ENCODE results near the gene C11orf87. TPM values are rescaled to one million over a fixed set of nuclear protein-coding genes. Genes with fewer than 3 reads are reported as not detected.
A peak's percentile ranks its signal among the peaks of the same experiment; 100 is the strongest.

The C11orf87 gene
- total RNA-seq, 1 experiment from 2014 or later: not detected

DNA sequence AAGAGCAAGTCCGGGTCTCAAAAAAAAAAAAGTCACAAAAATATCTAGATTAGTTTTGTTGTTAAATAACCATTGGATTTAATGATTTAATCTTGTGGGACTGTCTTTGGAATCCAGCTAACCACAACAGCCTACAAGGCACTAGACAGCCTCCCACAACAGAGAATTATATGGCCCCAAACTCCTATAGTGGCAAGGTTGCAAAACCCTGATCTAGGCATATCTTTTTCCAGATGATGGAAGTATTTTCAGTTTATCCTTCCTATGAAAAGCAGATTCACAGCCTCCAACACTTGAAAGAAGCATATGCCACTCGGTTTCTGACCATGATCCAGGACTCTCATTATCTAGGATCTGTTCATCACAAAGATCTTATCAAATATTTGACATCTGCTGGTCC is 5.4 kb upstream of the C11orf87 start:
- no TSS peak for BruUV-seq (replicated peaks)
- no peaks in the 10 kb centered on the region for H3K36me3 Mint-ChIP-seq (ENCODE audit: insufficient read depth, unreplicated experiment)
- peaks cover 5% of the 10 kb centered on the region for H3K4me1 Mint-ChIP-seq (ENCODE audit: insufficient read depth, unreplicated experiment)
- H3K27me3 Mint-ChIP-seq (ENCODE audit: insufficient read depth, unreplicated experiment): peaks cover 9% of the 10 kb centered on the region
- DNase-seq (ENCODE audit: unreplicated experiment): no peak
- no peak overlapping the region for H3K27ac Mint-ChIP-seq (ENCODE audit: low read depth, unreplicated experiment)
- TF ChIP-seq, protein P1, sequence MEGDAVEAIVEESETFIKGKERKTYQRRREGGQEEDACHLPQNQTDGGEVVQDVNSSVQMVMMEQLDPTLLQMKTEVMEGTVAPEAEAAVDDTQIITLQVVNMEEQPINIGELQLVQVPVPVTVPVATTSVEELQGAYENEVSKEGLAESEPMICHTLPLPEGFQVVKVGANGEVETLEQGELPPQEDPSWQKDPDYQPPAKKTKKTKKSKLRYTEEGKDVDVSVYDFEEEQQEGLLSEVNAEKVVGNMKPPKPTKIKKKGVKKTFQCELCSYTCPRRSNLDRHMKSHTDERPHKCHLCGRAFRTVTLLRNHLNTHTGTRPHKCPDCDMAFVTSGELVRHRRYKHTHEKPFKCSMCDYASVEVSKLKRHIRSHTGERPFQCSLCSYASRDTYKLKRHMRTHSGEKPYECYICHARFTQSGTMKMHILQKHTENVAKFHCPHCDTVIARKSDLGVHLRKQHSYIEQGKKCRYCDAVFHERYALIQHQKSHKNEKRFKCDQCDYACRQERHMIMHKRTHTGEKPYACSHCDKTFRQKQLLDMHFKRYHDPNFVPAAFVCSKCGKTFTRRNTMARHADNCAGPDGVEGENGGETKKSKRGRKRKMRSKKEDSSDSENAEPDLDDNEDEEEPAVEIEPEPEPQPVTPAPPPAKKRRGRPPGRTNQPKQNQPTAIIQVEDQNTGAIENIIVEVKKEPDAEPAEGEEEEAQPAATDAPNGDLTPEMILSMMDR (IDR thresholded peaks at IDR 0.05; ENCODE audit: unreplicated experiment): no peak
- no peak overlapping the region for H3K4me3 Mint-ChIP-seq (ENCODE audit: unreplicated experiment)
- H3K9me3 Mint-ChIP-seq (ENCODE audit: unreplicated experiment): no peaks in the 10 kb centered on the region
- ChIA-PET POLR2A (interaction anchor here (0.7 kb wide), 1 partner anchor 59 kb away, joined by 3 read pairs; no protein-coding TSS in a partner anchor), CTCF (interaction anchor here (0.6 kb wide), 1 partner anchor 73 kb away, joined by 6 read pairs; no protein-coding TSS in a partner anchor)
- intact Hi-C loops (cut with micrococcal nuclease): no loop called here

DNA sequence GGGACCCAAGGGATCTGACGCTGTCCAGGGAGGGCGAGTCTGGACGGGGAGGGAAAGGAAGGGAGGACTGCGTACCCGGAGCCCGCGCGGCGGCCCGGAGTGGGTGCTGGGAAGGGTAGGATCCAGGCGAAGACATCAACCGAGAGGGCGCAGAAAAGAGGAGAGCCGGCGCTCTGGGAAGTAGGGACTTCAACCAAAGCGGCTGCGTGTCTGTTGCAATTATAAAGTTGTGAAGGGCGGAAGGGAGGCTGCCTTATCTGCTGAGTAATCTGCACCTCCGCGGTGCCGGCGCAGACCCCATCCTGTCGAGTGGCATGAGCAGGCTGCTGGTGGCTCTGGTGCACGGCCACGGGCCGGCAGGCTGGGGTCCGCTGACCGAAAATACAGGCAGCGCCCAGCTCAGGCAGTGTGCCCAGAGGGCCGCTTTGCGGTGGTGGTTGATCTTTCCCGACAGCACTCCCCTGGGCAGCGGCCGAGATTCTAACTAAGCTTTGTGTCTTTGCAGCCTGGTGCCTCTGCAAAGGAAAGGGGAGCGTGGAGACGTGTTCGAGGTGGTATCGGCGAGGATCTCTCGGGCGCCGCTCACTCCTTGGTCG is 978 bp downstream of the C11orf87 start:
- ChIA-PET CTCF (interaction anchor here (0.6 kb wide), 1 partner anchor 23 kb away, joined by 3 read pairs; no protein-coding TSS in a partner anchor), POLR2A (no interaction called here)
- no peak for DNase-seq (ENCODE audit: unreplicated experiment)
- peaks cover 35% of the 10 kb centered on the region for H3K27me3 Mint-ChIP-seq (ENCODE audit: insufficient read depth, unreplicated experiment)
- peaks cover 8% of the 10 kb centered on the region for H3K4me1 Mint-ChIP-seq (ENCODE audit: insufficient read depth, unreplicated experiment)
- TF ChIP-seq, protein P1 (IDR thresholded peaks at IDR 0.05; ENCODE audit: unreplicated experiment): no peak
- intact Hi-C loops (cut with micrococcal nuclease): no loop called here
- peak overlapping the region; percentile 60 for H3K4me3 Mint-ChIP-seq (ENCODE audit: unreplicated experiment)
- BruUV-seq (replicated peaks): no TSS peak
- H3K36me3 Mint-ChIP-seq (ENCODE audit: insufficient read depth, unreplicated experiment): no peaks in the 10 kb centered on the region
- no peaks in the 10 kb centered on the region for H3K9me3 Mint-ChIP-seq (ENCODE audit: unreplicated experiment)
- no peak overlapping the region for H3K27ac Mint-ChIP-seq (ENCODE audit: low read depth, unreplicated experiment)

DNA sequence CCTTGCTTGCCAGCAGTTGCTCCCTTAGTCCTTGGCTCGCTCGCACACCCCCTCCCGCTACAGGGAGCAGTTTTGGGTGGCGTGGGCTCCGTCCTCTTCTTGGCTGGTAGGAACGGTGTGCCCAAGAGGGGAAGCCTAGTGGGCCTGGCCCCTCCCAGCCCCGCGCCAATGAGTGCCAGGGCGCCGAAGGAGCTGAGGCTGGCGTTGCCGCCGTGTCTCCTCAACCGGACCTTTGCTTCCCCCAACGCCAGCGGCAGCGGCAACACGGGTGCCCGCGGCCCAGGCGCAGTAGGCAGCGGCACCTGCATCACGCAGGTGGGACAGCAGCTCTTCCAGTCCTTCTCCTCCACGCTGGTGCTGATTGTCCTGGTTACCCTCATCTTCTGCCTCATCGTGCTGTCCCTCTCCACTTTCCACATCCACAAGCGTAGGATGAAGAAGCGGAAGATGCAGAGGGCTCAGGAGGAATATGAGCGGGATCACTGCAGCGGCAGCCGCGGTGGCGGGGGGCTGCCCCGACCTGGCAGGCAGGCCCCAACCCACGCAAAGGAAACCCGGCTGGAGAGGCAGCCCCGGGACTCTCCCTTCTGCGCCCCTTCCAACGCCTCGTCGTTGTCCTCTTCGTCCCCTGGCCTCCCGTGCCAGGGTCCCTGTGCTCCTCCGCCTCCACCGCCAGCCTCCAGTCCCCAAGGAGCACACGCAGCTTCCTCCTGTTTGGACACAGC is 1.6 kb downstream of the C11orf87 start:
- no peaks in the 10 kb centered on the region for H3K9me3 Mint-ChIP-seq (ENCODE audit: unreplicated experiment)

DNA sequence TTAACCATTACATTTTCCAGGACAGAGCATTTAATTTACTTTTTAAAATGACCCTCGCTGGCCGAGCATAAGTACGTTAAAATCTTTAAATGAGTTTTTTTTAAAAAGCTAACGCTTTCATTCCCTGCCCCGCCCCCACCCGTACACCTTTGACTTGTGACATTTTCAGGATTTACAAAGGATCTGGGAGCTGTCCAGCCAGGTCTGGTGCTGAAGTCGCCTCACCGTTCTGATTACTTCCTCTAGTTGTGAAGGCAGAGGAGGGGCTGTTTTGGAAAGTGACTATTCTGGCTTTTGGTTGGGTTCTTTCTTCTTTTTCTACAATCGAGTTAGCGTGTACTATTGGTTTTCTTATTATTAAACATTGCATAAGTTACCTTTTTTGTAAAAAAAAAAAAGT is 2.9 kb downstream of the C11orf87 start:
- Mint-ChIP-seq H3K27me3 (ENCODE audit: insufficient read depth, unreplicated experiment) (peaks cover 35% of the 10 kb centered on the region), H3K27ac (ENCODE audit: low read depth, unreplicated experiment) (no peak overlapping the region), H3K4me1 (ENCODE audit: insufficient read depth, unreplicated experiment) (peaks cover 8% of the 10 kb centered on the region), H3K36me3 (ENCODE audit: insufficient read depth, unreplicated experiment) (no peaks in the 10 kb centered on the region), H3K4me3 (ENCODE audit: unreplicated experiment) (no peak overlapping the region), H3K9me3 (ENCODE audit: unreplicated experiment) (no peaks in the 10 kb centered on the region)
- no TSS peak for BruUV-seq (replicated peaks)
- ChIA-PET POLR2A (no interaction called here), CTCF (no interaction called here)
- intact Hi-C loops (cut with micrococcal nuclease): loop anchor here (5.0 kb wide), 1 partner anchor 272 kb away; no protein-coding TSS in a partner anchor
- DNase-seq (ENCODE audit: unreplicated experiment): peak; percentile 54
- TF ChIP-seq, protein P1 (IDR thresholded peaks at IDR 0.05; ENCODE audit: unreplicated experiment): no peak

More for the DNA sequence above, 1.6 kb downstream of the C11orf87 start:
- H3K36me3 Mint-ChIP-seq (ENCODE audit: insufficient read depth, unreplicated experiment): no peaks in the 10 kb centered on the region
- BruUV-seq (replicated peaks): no TSS peak
- peak overlapping the region; percentile 60 for H3K4me3 Mint-ChIP-seq (ENCODE audit: unreplicated experiment)
- no peak overlapping the region for H3K27ac Mint-ChIP-seq (ENCODE audit: low read depth, unreplicated experiment)
- TF ChIP-seq, protein P1 (IDR thresholded peaks at IDR 0.05; ENCODE audit: unreplicated experiment): no peak
- intact Hi-C loops (cut with micrococcal nuclease): no loop called here
- peaks cover 8% of the 10 kb centered on the region for H3K4me1 Mint-ChIP-seq (ENCODE audit: insufficient read depth, unreplicated experiment)
- CTCF ChIA-PET: no interaction called here
- POLR2A ChIA-PET: no interaction called here
- peaks cover 35% of the 10 kb centered on the region for H3K27me3 Mint-ChIP-seq (ENCODE audit: insufficient read depth, unreplicated experiment)
- DNase-seq (ENCODE audit: unreplicated experiment): no peak

All from MCF 10A (cell line).